Spleen (tissue), 7 donors: ENCODE data around the gene PAQR8.

Experiments
- POLR2A ChIP-seq, 3 donors: fragments of 450-650 bp; IDR thresholded peaks; one replicate each; pipeline ENCODE4 v1.5.1; 2017; ENCODE audit warnings: antibody characterized with exemption in 3 of 3, mild to moderate bottlenecking in 1 of 3
- POLR2AphosphoS5 ChIP-seq, 3 donors: sonication (generic); formaldehyde crosslinking; IDR thresholded peaks; one replicate each; pipeline ENCODE4 v1.5.1; 2017; ENCODE audit warnings: antibody characterized with exemption in 3 of 3
- TF ChIP-seq, protein P1 (sequence below), 11 experiments: fragments of 200-600 bp in 7 of 11; fragments of 450-650 bp in 4 of 11; sonication (generic) in 4 of 11; IDR thresholded peaks in 8 of 11; conservative IDR thresholded peaks in 3 of 11; 1 replicate in 7 of 11; 2 replicates in 4 of 11; pipeline versions ENCODE4 v1.4.0 to v1.8.0; 2016 to 2021; ENCODE audit warnings: antibody characterized with exemption in 11 of 11, inconsistent platforms in 4 of 11, mild to moderate bottlenecking in 1 of 11
- donor health status: DM: no; HTN: no; CAD: no; lungs with moderate emphysema.
- donor health status: DM: no; HTN: no; CAD: no.
- donor health status: DM: no; HTN: no; CAD: no.

DNA sequence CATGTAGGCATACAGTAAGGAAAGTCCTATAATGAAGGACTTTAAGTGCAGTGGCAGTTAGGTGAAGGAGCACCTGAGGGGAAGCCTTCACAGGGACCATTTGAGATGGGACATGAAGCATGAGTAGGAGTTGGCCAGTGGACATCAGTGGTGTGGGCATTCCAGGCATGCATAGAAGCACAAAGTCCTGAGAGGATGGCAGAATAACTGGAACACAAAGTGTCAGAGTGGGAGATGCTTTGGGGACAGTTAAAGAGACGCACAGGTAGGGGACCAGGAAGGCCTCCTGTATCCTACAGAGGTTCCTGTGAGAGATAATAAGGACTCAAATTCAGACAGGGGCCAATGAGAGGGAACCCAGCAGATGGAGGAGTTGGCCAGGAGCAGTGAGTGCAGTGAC lies 31.8 kb downstream of the PAQR8 start:
- no peak for TF ChIP-seq POLR2A (IDR thresholded peaks at IDR 0.05)
- TF ChIP-seq, protein P1, sequence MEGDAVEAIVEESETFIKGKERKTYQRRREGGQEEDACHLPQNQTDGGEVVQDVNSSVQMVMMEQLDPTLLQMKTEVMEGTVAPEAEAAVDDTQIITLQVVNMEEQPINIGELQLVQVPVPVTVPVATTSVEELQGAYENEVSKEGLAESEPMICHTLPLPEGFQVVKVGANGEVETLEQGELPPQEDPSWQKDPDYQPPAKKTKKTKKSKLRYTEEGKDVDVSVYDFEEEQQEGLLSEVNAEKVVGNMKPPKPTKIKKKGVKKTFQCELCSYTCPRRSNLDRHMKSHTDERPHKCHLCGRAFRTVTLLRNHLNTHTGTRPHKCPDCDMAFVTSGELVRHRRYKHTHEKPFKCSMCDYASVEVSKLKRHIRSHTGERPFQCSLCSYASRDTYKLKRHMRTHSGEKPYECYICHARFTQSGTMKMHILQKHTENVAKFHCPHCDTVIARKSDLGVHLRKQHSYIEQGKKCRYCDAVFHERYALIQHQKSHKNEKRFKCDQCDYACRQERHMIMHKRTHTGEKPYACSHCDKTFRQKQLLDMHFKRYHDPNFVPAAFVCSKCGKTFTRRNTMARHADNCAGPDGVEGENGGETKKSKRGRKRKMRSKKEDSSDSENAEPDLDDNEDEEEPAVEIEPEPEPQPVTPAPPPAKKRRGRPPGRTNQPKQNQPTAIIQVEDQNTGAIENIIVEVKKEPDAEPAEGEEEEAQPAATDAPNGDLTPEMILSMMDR (IDR thresholded peaks at IDR 0.05 in 8 of 11, conservative IDR thresholded peaks at IDR 0.05 in 3 of 11): no peak
- no peak for TF ChIP-seq POLR2AphosphoS5 (IDR thresholded peaks at IDR 0.05)
